ENCODE results near the gene RAB8B. TPM values are rescaled to one million over a fixed set of nuclear protein-coding genes. Genes with fewer than 3 reads are reported as not detected.

Gene RAB8B
- total RNA-seq, 1 experiment from 2014 or later: 16.0 TPM

GRCh38 chr15:63291507-63291906 lies 102.1 kb downstream of the RAB8B start:
- intact Hi-C loops (cut with micrococcal nuclease; ENCODE audit: unreplicated experiment): no loop called here
- Mint-ChIP-seq H3K4me3 (ENCODE audit: low read depth, unreplicated experiment) (no peak overlapping the region), H3K36me3 (ENCODE audit: insufficient read depth, unreplicated experiment) (no peaks in the 10 kb centered on the region), H3K27me3 (ENCODE audit: unreplicated experiment) (no peaks in the 10 kb centered on the region), H3K4me1 (ENCODE audit: low read depth, unreplicated experiment) (peaks cover 9% of the 10 kb centered on the region), H3K27ac (ENCODE audit: unreplicated experiment) (no peak overlapping the region), H3K9me3 (ENCODE audit: low read depth, unreplicated experiment) (no peaks in the 10 kb centered on the region)
- TF ChIP-seq CTCF (IDR thresholded peaks at IDR 0.05; ENCODE audit: unreplicated experiment): no peak
- no peak for DNase-seq
- no TSS peak for BruUV-seq (replicated peaks)
- CTCF ChIA-PET: interaction anchor here (0.6 to 3.8 kb wide), 6 partner anchors 9 to 170 kb away, joined by 3 to 37 read pairs (median 4); no protein-coding TSS in a partner anchor

- no TSS peak for BruUV-seq (replicated peaks)
- H3K36me3 Mint-ChIP-seq (ENCODE audit: insufficient read depth, unreplicated experiment): no peaks in the 10 kb centered on the region
- H3K4me3 Mint-ChIP-seq (ENCODE audit: low read depth, unreplicated experiment): no peak overlapping the region
- no peak overlapping the region for H3K27ac Mint-ChIP-seq (ENCODE audit: unreplicated experiment)
- no peak for DNase-seq
- H3K4me1 Mint-ChIP-seq (ENCODE audit: low read depth, unreplicated experiment): peaks cover 9% of the 10 kb centered on the region
- no peak for TF ChIP-seq CTCF (IDR thresholded peaks at IDR 0.05; ENCODE audit: unreplicated experiment)
- CTCF ChIA-PET: interaction anchor here (0.6 to 2.0 kb wide), 3 partner anchors 8 to 132 kb away, joined by 4 to 5 read pairs (median 5); no protein-coding TSS in a partner anchor
- no peaks in the 10 kb centered on the region for H3K9me3 Mint-ChIP-seq (ENCODE audit: low read depth, unreplicated experiment)
- intact Hi-C loops (cut with micrococcal nuclease; ENCODE audit: unreplicated experiment): no loop called here
- no peaks in the 10 kb centered on the region for H3K27me3 Mint-ChIP-seq (ENCODE audit: unreplicated experiment)
These were observed 102.8 kb downstream of the RAB8B start for GRCh38 chr15:63292241-63292640.

- no peak for TF ChIP-seq CTCF (IDR thresholded peaks at IDR 0.05; ENCODE audit: unreplicated experiment)
- Mint-ChIP-seq H3K9me3 (ENCODE audit: low read depth, unreplicated experiment) (no peaks in the 10 kb centered on the region), H3K36me3 (ENCODE audit: insufficient read depth, unreplicated experiment) (no peaks in the 10 kb centered on the region), H3K4me1 (ENCODE audit: low read depth, unreplicated experiment) (peaks cover 9% of the 10 kb centered on the region), H3K27me3 (ENCODE audit: unreplicated experiment) (no peaks in the 10 kb centered on the region), H3K4me3 (ENCODE audit: low read depth, unreplicated experiment) (no peak overlapping the region), H3K27ac (ENCODE audit: unreplicated experiment) (no peak overlapping the region)
- DNase-seq: no peak
- CTCF ChIA-PET: interaction anchor here (0.6 kb wide), 1 partner anchor 32 kb away, joined by 5 read pairs; no protein-coding TSS in a partner anchor
- no TSS peak for BruUV-seq (replicated peaks)
- intact Hi-C loops (cut with micrococcal nuclease; ENCODE audit: unreplicated experiment): no loop called here
These were observed 103.4 kb downstream of the RAB8B start for GRCh38 chr15:63292771-63293170.

GRCh38 chr15:63294359-63294758 lies 105.0 kb downstream of the RAB8B start:
- no peak for TF ChIP-seq CTCF (IDR thresholded peaks at IDR 0.05; ENCODE audit: unreplicated experiment)
- Mint-ChIP-seq H3K36me3 (ENCODE audit: insufficient read depth, unreplicated experiment) (no peaks in the 10 kb centered on the region), H3K27ac (ENCODE audit: unreplicated experiment) (no peak overlapping the region), H3K9me3 (ENCODE audit: low read depth, unreplicated experiment) (no peaks in the 10 kb centered on the region), H3K4me1 (ENCODE audit: low read depth, unreplicated experiment) (peaks cover 9% of the 10 kb centered on the region), H3K27me3 (ENCODE audit: unreplicated experiment) (no peaks in the 10 kb centered on the region), H3K4me3 (ENCODE audit: low read depth, unreplicated experiment) (no peak overlapping the region)
- no peak for DNase-seq
- BruUV-seq (replicated peaks): no TSS peak
- CTCF ChIA-PET: interaction anchor here (0.6 kb wide), 2 partner anchors 14 to 766 kb away, joined by 3 read pairs; no protein-coding TSS in a partner anchor
- intact Hi-C loops (cut with micrococcal nuclease; ENCODE audit: unreplicated experiment): no loop called here
